PC-3 (cell line): ENCODE results near the gene CSNK1G2. TPM values are rescaled to one million over a fixed set of nuclear protein-coding genes. Genes with fewer than 3 reads are reported as not detected.

ENCODE experiments used
- ATAC-seq: fragments of 200-7000 bp; cut with Tn5 transposase; 2 replicates; pipeline ENCODE4 v1.9.1; 2020; ENCODE audit warnings: mild to moderate bottlenecking, moderate library complexity
- BruUV-seq: library from RNA; stranded (reverse); fragments of 400-500 nt; replicated peaks from 2 replicates; lab custom pipeline; 2021; lab: Mats Ljungman, UMichigan
- CTCF ChIA-PET: fragments of 300-600 bp; sonication (Branson Sonifier 250); formaldehyde crosslinking; loops from one replicate; lab custom pipeline; 2022; ENCODE audit warnings: antibody characterized with exemption; lab: Charles Lee
- POLR2A ChIA-PET: fragments of 300-600 bp; sonication (Branson Sonifier 250); formaldehyde crosslinking; loops from one replicate; lab custom pipeline; 2022; ENCODE audit warnings: antibody characterized with exemption; ENCODE audit not compliant: unreplicated experiment; lab: Charles Lee
- DNase-seq: peaks from one replicate; pipeline ENCODE4 v3.0.0-alpha.2; 2015
- H2AFZ ChIP-seq: fragments of 300-600 bp; sonication (generic); 2 replicates; pipeline ENCODE4 v1.6.0; 2016; ENCODE audit warnings: antibody characterized with exemption, low read length
- H3F3A ChIP-seq: fragments of 300-600 bp; sonication (generic); one replicate; pipeline ENCODE4 v1.6.0; 2017; ENCODE audit warnings: antibody characterized with exemption, low read length, control low read depth, mild to moderate bottlenecking; ENCODE audit not compliant: unreplicated experiment
- H3K27ac ChIP-seq: fragments of 300-600 bp; sonication (generic); 2 replicates; pipeline ENCODE4 v1.5.1; 2016; ENCODE audit warnings: mild to moderate bottlenecking, low read length
- H3K27me3 ChIP-seq: fragments of 300-600 bp; sonication (generic); 2 replicates; pipeline ENCODE4 v1.6.1; 2016; ENCODE audit warnings: low read length, mixed read lengths
- H3K36me3 ChIP-seq: fragments of 300-600 bp; sonication (generic); 2 replicates; pipeline ENCODE4 v1.6.1; 2016; ENCODE audit warnings: low read depth, mixed run types, low read length, mixed read lengths
- H3K4me1 ChIP-seq: fragments of 300-600 bp; sonication (generic); 2 replicates; pipeline ENCODE4 v1.5.1; 2016; ENCODE audit warnings: low read length; ENCODE audit not compliant: insufficient read depth
- H3K4me2 ChIP-seq: fragments of 300-600 bp; sonication (generic); 2 replicates; pipeline ENCODE4 v1.6.0; 2016; ENCODE audit warnings: low read length
- H3K4me3 ChIP-seq: fragments of 300-600 bp; sonication (generic); 2 replicates; pipeline ENCODE4 v1.5.1; 2016; ENCODE audit warnings: mild to moderate bottlenecking, low read length, mixed read lengths
- H3K79me2 ChIP-seq: fragments of 300-600 bp; sonication (generic); 2 replicates; pipeline ENCODE4 v1.6.1; 2017; ENCODE audit warnings: low read length, mixed read lengths
- H3K9ac ChIP-seq: fragments of 300-600 bp; sonication (generic); 2 replicates; pipeline ENCODE4 v1.6.0; 2016; ENCODE audit warnings: mild to moderate bottlenecking, low read length
- H3K9me2 ChIP-seq: fragments of 300-600 bp; sonication (generic); replicated peaks from 2 replicates; pipeline ENCODE4 v1.6.1; 2016; ENCODE audit warnings: mixed run types, low read length, mixed read lengths
- H3K9me3 ChIP-seq: fragments of 300-600 bp; sonication (generic); 2 replicates; pipeline ENCODE4 v1.6.1; 2016; ENCODE audit warnings: low read length, mixed read lengths
- H4K20me1 ChIP-seq: fragments of 300-600 bp; sonication (generic); 2 replicates; pipeline ENCODE4 v1.6.1; 2016; ENCODE audit warnings: low read length, mixed read lengths
- CTCF ChIP-seq: fragments of 300-600 bp; sonication (generic); conservative IDR thresholded peaks from 2 replicates; pipeline ENCODE4 v1.5.1; 2017; ENCODE audit warnings: antibody characterized with exemption, low read depth, mild to moderate bottlenecking, low read length
- EZH2 ChIP-seq: fragments of 300-600 bp; sonication (generic); IDR thresholded peaks from one replicate; pipeline ENCODE4 v1.6.1; 2017; ENCODE audit warnings: antibody characterized with exemption, mild to moderate bottlenecking, low read length; ENCODE audit not compliant: unreplicated experiment
- EZH2phosphoT487 ChIP-seq: fragments of 300-600 bp; sonication (generic); IDR thresholded peaks from 2 replicates; pipeline ENCODE4 v1.6.1; 2018; ENCODE audit warnings: mild to moderate bottlenecking, antibody characterized with exemption, low read length, borderline replicate concordance
- intact Hi-C: fragments of 100-400 bp; cut with micrococcal nuclease; formaldehyde crosslinking; loops from 2 replicates; pipeline ENCODE4 v1.9.0; 2023
- total RNA-seq: library from RNA; depleted of rRNA; stranded (reverse); fragments of >200 nt; gene quantifications from 2 replicates; pipeline ENCODE4 v1.2.3, GENCODE V29; 2014

Gene CSNK1G2
- total RNA-seq, 1 experiment from 2014 or later, result 83.6 TPM

- Histone ChIP-seq H3K27me3 (no peaks in the 10 kb centered on the region), H3K4me2 (peak overlapping the region; percentile 50), H3K9ac (peak overlapping the region; percentile 40), H3K27ac (peak overlapping the region; percentile 87), H3K4me3 (no peak overlapping the region), H3K9me3 (no peaks in the 10 kb centered on the region), H3K4me1 (peaks cover 23% of the 10 kb centered on the region), H2AFZ (0 out of 2 replicates have a peak overlapping the region, but pooled peaks have one; percentile 4), H3F3A (no peaks in the 10 kb centered on the region), H3K79me2 (peaks cover 29% of the 10 kb centered on the region), H3K36me3 (no peaks in the 10 kb centered on the region), H3K9me2 (no peaks in the 10 kb centered on the region), H4K20me1 (no peaks in the 10 kb centered on the region)
- TF ChIP-seq CTCF, result no peak
- no peak for TF ChIP-seq EZH2
- TF ChIP-seq EZH2phosphoT487, result no peak
- intact Hi-C loops, result loop anchor here (5.0 kb wide), 1 partner anchor 38 kb away; no protein-coding TSS in a partner anchor
- DNase-seq (peak; percentile 79), ATAC-seq (peak; percentile 90)
- ChIA-PET POLR2A (interaction anchor here (0.5 kb wide), 2 partner anchors 24 to 437 kb away, joined by 3 read pairs; no protein-coding TSS in a partner anchor), CTCF (no interaction called here)
- BruUV-seq, result no TSS peak
Observed at GRCh38 chr19:1970003-1970805, 29.2 kb downstream of the CSNK1G2 start.

GRCh38 chr19:1970806-1971502 is 30.0 kb downstream of the CSNK1G2 start:
- H2AFZ ChIP-seq, result no peak overlapping the region
- no TSS peak for BruUV-seq
- DNase-seq (peak; percentile 7), ATAC-seq (peak; percentile 25)
- no peaks in the 10 kb centered on the region for H3K27me3 ChIP-seq
- POLR2A ChIA-PET, result interaction anchor here (0.5 kb wide), 2 partner anchors 25 to 438 kb away, joined by 3 read pairs; no protein-coding TSS in a partner anchor
- peak overlapping the region; percentile 87 for H3K27ac ChIP-seq
- no peaks in the 10 kb centered on the region for H3F3A ChIP-seq
- H4K20me1 ChIP-seq, result no peaks in the 10 kb centered on the region
- peaks cover 29% of the 10 kb centered on the region for H3K79me2 ChIP-seq
- H3K4me2 ChIP-seq, result peak overlapping the region; percentile 50
- H3K4me3 ChIP-seq, result no peak overlapping the region
- peak overlapping the region; percentile 1; the same call in 1 of the 2 replicates for H3K9ac ChIP-seq
- no peaks in the 10 kb centered on the region for H3K36me3 ChIP-seq
- CTCF ChIA-PET, result no interaction called here
- TF ChIP-seq CTCF, result no peak
- no peak for TF ChIP-seq EZH2phosphoT487
- no peak for TF ChIP-seq EZH2
- no peaks in the 10 kb centered on the region for H3K9me3 ChIP-seq
- intact Hi-C loops, result loop anchor here (5.0 kb wide), 1 partner anchor 39 kb away; no protein-coding TSS in a partner anchor
- H3K4me1 ChIP-seq, result peaks cover 23% of the 10 kb centered on the region
- H3K9me2 ChIP-seq, result no peaks in the 10 kb centered on the region
